MCF 10A (cell line): ENCODE results near the gene SLAMF1. TPM values are rescaled to one million over a fixed set of nuclear protein-coding genes. Genes with fewer than 3 reads are reported as not detected.

Experiments
- BruUV-seq: library from RNA; stranded (reverse); fragments of 400-500 nt; replicated peaks from 2 replicates; lab custom pipeline; 2021; lab: Mats Ljungman, UMichigan
- CTCF ChIA-PET: fragments of 300-600 bp; sonication (Branson Sonifier 250); formaldehyde crosslinking; extraction: SDS; loops from one replicate; lab custom pipeline; 2021; ENCODE audit warnings: antibody characterized with exemption, inconsistent platforms; lab: Yijun Ruan, JAX
- POLR2A ChIA-PET: fragments of 300-600, 350-650 bp; sonication (Branson Sonifier 250); formaldehyde crosslinking; extraction: SDS; loops from one replicate; lab custom pipeline; 2020; ENCODE audit warnings: antibody characterized with exemption, inconsistent platforms; lab: Yijun Ruan, JAX
- DNase-seq: peaks from one replicate; pipeline ENCODE4 v3.0.0-alpha.2; 2018; ENCODE audit not compliant: unreplicated experiment
- H3K27ac Mint-ChIP-seq: one replicate; pipeline ENCODE4 v1.8.0; 2022; ENCODE audit warnings: mild to moderate bottlenecking, low read depth, mixed read lengths; ENCODE audit not compliant: unreplicated experiment
- H3K27me3 Mint-ChIP-seq: one replicate; pipeline ENCODE4 v1.8.0; 2022; ENCODE audit warnings: mixed read lengths; ENCODE audit not compliant: insufficient read depth, unreplicated experiment
- H3K36me3 Mint-ChIP-seq: one replicate; pipeline ENCODE4 v1.8.0; 2022; ENCODE audit warnings: mild to moderate bottlenecking, moderate library complexity, mixed read lengths; ENCODE audit not compliant: insufficient read depth, unreplicated experiment
- H3K4me1 Mint-ChIP-seq: one replicate; pipeline ENCODE4 v1.8.0; 2022; ENCODE audit warnings: mixed read lengths; ENCODE audit not compliant: insufficient read depth, unreplicated experiment
- H3K4me3 Mint-ChIP-seq: one replicate; pipeline ENCODE4 v1.8.0; 2022; ENCODE audit warnings: mild to moderate bottlenecking, moderate library complexity, mixed read lengths; ENCODE audit not compliant: unreplicated experiment
- H3K9me3 Mint-ChIP-seq: one replicate; pipeline ENCODE4 v1.8.0; 2022; ENCODE audit warnings: mixed read lengths; ENCODE audit not compliant: unreplicated experiment
- intact Hi-C: fragments of 100-400 bp; cut with micrococcal nuclease; formaldehyde crosslinking; loops from 2 replicates; pipeline ENCODE4 v1.14.1; 2022
- total RNA-seq: library from RNA; stranded (reverse); gene quantifications from 2 replicates; pipeline ENCODE4 v1.2.3, GENCODE V29; 2022
- TF ChIP-seq, protein P1 (sequence below): fragments of 200-600 bp; IDR thresholded peaks from one replicate; pipeline ENCODE4 v1.8.0; 2022; ENCODE audit warnings: antibody characterized with exemption, mild to moderate bottlenecking; ENCODE audit not compliant: unreplicated experiment

Gene SLAMF1
- total RNA-seq, 1 experiment from 2014 or later, result not detected

DNA sequence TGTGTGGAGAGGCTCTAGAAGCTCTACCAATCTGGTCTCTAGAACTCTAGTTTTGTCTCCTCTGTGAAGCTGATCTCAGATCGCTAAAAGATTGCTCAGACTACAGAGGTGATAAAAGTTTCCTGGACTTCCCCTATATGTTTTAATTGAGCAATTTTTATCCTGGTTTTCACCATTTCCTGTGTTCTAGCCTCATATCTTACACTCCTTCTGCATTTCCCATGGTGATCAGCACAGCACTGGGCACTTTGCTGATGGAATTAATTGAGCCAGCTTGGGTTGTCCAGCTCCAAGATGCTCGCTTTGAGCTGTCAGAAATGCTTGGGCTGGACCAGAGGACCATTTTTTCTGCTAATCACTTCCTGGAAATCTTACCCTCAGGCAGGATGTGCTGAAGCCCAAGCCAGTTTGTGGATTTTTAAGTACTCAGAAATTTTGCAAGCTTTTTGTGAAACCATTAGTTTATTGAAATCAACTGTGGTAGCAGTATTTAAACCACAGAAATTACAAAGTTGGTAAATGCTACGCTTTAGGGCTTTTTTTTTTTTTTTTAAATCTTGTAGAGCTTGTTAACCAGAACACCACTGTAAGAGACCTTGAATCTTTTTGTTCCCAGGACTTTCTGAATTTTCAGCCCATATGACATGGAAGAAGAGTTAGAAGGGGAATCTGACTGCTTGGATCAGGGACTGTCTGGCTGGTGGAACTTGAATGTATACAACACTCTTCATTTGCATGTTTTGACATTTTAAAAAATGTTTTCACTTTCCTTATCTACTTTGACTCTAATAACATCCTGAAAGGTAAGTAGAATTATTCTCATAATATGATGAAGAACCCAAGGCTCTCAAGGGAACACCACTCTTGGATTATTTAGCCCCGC is 36.4 kb upstream of the SLAMF1 start:
- no TSS peak for BruUV-seq
- intact Hi-C loops, result no loop called here
- H3K9me3 Mint-ChIP-seq, result peaks cover 17% of the 10 kb centered on the region
- TF ChIP-seq, protein P1, sequence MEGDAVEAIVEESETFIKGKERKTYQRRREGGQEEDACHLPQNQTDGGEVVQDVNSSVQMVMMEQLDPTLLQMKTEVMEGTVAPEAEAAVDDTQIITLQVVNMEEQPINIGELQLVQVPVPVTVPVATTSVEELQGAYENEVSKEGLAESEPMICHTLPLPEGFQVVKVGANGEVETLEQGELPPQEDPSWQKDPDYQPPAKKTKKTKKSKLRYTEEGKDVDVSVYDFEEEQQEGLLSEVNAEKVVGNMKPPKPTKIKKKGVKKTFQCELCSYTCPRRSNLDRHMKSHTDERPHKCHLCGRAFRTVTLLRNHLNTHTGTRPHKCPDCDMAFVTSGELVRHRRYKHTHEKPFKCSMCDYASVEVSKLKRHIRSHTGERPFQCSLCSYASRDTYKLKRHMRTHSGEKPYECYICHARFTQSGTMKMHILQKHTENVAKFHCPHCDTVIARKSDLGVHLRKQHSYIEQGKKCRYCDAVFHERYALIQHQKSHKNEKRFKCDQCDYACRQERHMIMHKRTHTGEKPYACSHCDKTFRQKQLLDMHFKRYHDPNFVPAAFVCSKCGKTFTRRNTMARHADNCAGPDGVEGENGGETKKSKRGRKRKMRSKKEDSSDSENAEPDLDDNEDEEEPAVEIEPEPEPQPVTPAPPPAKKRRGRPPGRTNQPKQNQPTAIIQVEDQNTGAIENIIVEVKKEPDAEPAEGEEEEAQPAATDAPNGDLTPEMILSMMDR, result no peak
- no peak overlapping the region for H3K27ac Mint-ChIP-seq
- H3K4me1 Mint-ChIP-seq, result no peaks in the 10 kb centered on the region
- H3K27me3 Mint-ChIP-seq, result peaks cover 12% of the 10 kb centered on the region
- no peaks in the 10 kb centered on the region for H3K36me3 Mint-ChIP-seq
- peak; percentile 33 for DNase-seq
- no peak overlapping the region for H3K4me3 Mint-ChIP-seq
- ChIA-PET CTCF (interaction anchor here (0.5 to 9.5 kb wide), 14 partner anchors 8 to 631 kb away, joined by 3 to 97 read pairs (median 3); no protein-coding TSS in a partner anchor), POLR2A (interaction anchor here (1.0 to 1.1 kb wide), 3 partner anchors 8 to 269 kb away, joined by 3 to 5 read pairs (median 4); no protein-coding TSS in a partner anchor)

DNA sequence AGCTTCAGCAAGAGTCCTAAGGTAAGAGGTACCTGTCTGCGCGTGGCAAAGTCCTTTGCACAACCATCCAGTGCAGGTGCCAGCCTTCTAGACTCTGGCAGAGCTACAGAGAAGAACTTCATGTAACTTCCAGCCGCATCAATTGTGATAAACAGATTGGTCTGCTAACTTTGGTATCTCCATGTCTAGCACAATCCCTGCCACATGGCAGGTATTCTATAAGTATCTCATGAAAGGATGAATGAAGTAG is 35.0 kb upstream of the SLAMF1 start:
- ChIA-PET POLR2A (no interaction called here), CTCF (interaction anchor here (0.6 to 9.5 kb wide), 7 partner anchors 10 to 501 kb away, joined by 3 to 97 read pairs (median 4); partner anchors contain the start of gene ITLN2)
- no peaks in the 10 kb centered on the region for H3K36me3 Mint-ChIP-seq
- BruUV-seq, result no TSS peak
- no peak overlapping the region for H3K27ac Mint-ChIP-seq
- no peak overlapping the region for H3K4me3 Mint-ChIP-seq
- TF ChIP-seq, protein P1, result no peak
- no peak for DNase-seq
- H3K27me3 Mint-ChIP-seq, result peaks cover 23% of the 10 kb centered on the region
- no peaks in the 10 kb centered on the region for H3K4me1 Mint-ChIP-seq
- intact Hi-C loops, result loop anchor here (1.0 to 2.0 kb wide), 2 partner anchors 269 to 415 kb away; no protein-coding TSS in a partner anchor
- H3K9me3 Mint-ChIP-seq, result peaks cover 10% of the 10 kb centered on the region

DNA sequence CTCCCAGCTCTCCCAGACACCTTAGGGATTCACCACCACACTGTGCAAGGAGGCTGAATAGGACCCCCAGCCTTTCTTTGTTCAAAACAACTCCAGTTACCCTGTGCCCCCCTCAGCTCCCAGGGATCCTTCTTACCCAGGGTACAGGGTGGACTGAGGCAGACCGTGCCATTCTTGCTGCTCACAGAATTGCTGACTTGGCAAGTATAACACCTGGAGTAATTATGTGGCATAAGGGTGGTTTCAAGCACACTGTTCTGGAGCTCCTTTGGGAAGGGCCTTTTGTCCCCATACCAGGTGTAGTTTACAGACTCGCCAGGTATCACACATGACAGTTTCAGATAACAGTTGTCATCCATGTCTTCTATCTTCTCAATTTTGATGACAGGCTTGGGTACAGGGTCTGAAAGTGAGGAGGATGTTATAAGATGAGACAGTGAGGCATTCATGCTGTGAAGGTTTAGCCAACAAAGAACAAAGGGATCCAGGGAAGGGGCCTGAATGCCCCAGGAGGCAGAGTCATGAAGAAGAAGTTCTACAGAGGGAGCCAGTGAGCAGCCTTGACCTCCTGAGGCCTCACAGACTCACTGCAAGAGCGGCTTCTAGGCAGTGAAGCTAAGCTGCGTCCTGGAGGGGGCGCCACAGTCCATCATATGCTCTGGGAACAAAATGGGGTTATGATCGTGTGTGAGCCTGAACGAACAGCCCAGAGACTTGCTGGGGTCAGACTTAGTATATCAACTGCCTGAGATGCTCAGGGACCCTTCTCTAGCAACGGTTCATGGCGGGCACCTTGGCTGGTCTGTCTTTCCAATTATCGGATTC is 34.4 kb upstream of the SLAMF1 start:
- Mint-ChIP-seq H3K27me3 (peaks cover 24% of the 10 kb centered on the region), H3K4me1 (no peaks in the 10 kb centered on the region), H3K27ac (no peak overlapping the region), H3K36me3 (no peaks in the 10 kb centered on the region), H3K4me3 (no peak overlapping the region), H3K9me3 (peaks cover 5% of the 10 kb centered on the region)
- ChIA-PET POLR2A (interaction anchor here (1.0 kb wide), 1 partner anchor 270 kb away, joined by 4 read pairs; no protein-coding TSS in a partner anchor), CTCF (interaction anchor here (0.6 to 9.5 kb wide), 19 partner anchors 9 to 502 kb away, joined by 3 to 97 read pairs (median 3); partner anchors contain the start of genes F11R and ITLN2)
- TF ChIP-seq, protein P1, result peak; percentile 84
- intact Hi-C loops, result loop anchor here (1.0 to 2.0 kb wide), 2 partner anchors 270 to 416 kb away; no protein-coding TSS in a partner anchor
- peak; percentile 85 for DNase-seq
- no TSS peak for BruUV-seq
